ENCODE results near the gene RCE1.

Gene RCE1

GRCh38 chr11:66887526-66887925 lies 44.3 kb downstream of the RCE1 start:
- no peak for DNase-seq (ENCODE audit: low read depth)

- no peak for DNase-seq (ENCODE audit: low read depth)
Measured at GRCh38 chr11:66888282-66888681, 45.0 kb downstream of the RCE1 start.

- DNase-seq (ENCODE audit: low read depth): no peak
Measured at GRCh38 chr11:66889960-66890359, 46.7 kb downstream of the RCE1 start.

GRCh38 chr11:66891851-66892660 lies 48.8 kb downstream of the RCE1 start:
- DNase-seq (ENCODE audit: low read depth): peak; percentile 4

- no peak for DNase-seq (ENCODE audit: low read depth)
Measured at GRCh38 chr11:66892911-66893310, 49.7 kb downstream of the RCE1 start.

GRCh38 chr11:66894141-66894540 lies 50.9 kb downstream of the RCE1 start:
- no peak for DNase-seq (ENCODE audit: low read depth)

Data from stimulated activated CD8-positive, alpha-beta memory T cell treated with anti-CD3 and anti-CD28 coated beads, Interleukin-12 subunit alpha, Interleukin-12 subunit beta, amount 100 ng/mL, for 4 hours (primary cell).